Measurements from ENCODE around the gene BRF1. TPM values are rescaled to one million over a fixed set of nuclear protein-coding genes. Genes with fewer than 3 reads are reported as not detected.

The BRF1 gene
- total RNA-seq, 1 experiment from 2014 or later, result 41.8 TPM

DNA sequence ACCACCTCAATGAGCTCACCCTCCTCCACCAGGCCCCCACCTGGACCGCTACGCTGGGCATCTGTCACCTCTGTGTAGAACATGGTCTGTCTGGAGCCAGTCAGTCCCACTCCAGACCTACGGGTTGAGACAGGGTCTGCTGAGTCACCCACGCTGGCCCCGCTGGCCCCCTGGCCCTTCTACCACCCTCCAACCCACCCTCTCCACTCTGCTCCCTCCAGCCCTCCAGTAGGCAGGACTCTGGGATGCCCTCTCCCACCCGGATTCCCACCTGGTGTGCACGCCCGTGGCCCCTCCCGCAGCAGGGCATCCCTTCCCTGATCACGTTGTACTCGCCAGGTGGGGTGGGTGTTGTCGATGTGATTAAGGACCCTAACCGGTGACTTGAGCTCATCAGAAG, 127.7 kb downstream of the BRF1 start:
- no TSS peak for BruUV-seq (replicated peaks)
- H3K27ac ChIP-seq (ENCODE audit: low read depth, low read length, poor library complexity, severe bottlenecking), result no peak overlapping the region
- H3K4me1 ChIP-seq (ENCODE audit: insufficient read depth, low read length, poor library complexity, severe bottlenecking), result peaks cover 43% of the 10 kb centered on the region
- H3K36me3 ChIP-seq (ENCODE audit: insufficient read depth, low read length, poor library complexity, severe bottlenecking), result no peaks in the 10 kb centered on the region
- no peaks in the 10 kb centered on the region for H3K27me3 ChIP-seq (replicated peaks; ENCODE audit: insufficient read depth, low read depth, low read length, poor library complexity)
- ChIA-PET CTCF (no interaction called here), POLR2A (ENCODE audit: low non-redundant PET) (interaction anchor here (0.6 kb wide), 1 partner anchor 16 kb away, joined by 5 read pairs; no protein-coding TSS in a partner anchor)
- no peak for DNase-seq (ENCODE audit: low spot score)
- TF ChIP-seq, protein P1, sequence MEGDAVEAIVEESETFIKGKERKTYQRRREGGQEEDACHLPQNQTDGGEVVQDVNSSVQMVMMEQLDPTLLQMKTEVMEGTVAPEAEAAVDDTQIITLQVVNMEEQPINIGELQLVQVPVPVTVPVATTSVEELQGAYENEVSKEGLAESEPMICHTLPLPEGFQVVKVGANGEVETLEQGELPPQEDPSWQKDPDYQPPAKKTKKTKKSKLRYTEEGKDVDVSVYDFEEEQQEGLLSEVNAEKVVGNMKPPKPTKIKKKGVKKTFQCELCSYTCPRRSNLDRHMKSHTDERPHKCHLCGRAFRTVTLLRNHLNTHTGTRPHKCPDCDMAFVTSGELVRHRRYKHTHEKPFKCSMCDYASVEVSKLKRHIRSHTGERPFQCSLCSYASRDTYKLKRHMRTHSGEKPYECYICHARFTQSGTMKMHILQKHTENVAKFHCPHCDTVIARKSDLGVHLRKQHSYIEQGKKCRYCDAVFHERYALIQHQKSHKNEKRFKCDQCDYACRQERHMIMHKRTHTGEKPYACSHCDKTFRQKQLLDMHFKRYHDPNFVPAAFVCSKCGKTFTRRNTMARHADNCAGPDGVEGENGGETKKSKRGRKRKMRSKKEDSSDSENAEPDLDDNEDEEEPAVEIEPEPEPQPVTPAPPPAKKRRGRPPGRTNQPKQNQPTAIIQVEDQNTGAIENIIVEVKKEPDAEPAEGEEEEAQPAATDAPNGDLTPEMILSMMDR (conservative IDR thresholded peaks at IDR 0.05; ENCODE audit: low read depth, low read length), result no peak
- TF ChIP-seq EZH2 (IDR thresholded peaks at IDR 0.05; ENCODE audit: borderline replicate concordance, low read depth, low read length, poor library complexity, severe bottlenecking), result no peak
- no peaks in the 10 kb centered on the region for H3K9me3 ChIP-seq (ENCODE audit: low read depth, low read length, poor library complexity, severe bottlenecking)
- intact Hi-C loops (cut with micrococcal nuclease; ENCODE audit: unreplicated experiment), result loop anchor here (5.0 kb wide), 1 partner anchor 81 kb away; no protein-coding TSS in a partner anchor
- no peak overlapping the region for H3K4me3 ChIP-seq (ENCODE audit: low read depth, low read length, poor library complexity, severe bottlenecking)

DNA sequence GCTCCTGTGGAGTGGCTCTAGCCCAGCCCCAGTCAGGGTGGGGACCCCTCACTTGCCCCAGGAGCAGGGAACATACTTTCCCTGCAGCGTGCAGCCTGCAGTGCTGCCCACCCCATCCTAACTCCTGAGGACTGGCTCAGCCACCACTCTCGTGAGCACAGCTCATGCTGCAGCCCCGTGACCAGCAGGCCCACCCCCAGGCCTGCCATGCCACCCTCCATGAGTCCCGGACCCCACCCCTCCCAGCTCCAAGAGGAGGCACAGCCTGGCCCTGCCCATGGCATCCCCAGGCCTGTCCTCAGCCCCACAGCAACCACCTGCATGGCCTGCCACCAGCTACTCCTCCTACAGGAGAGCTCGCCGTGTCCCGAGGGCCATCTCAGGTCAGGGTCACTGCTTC, 128.3 kb downstream of the BRF1 start:
- no peaks in the 10 kb centered on the region for H3K9me3 ChIP-seq (ENCODE audit: low read depth, low read length, poor library complexity, severe bottlenecking)
- no peak overlapping the region for H3K4me3 ChIP-seq (ENCODE audit: low read depth, low read length, poor library complexity, severe bottlenecking)
- peaks cover 43% of the 10 kb centered on the region for H3K4me1 ChIP-seq (ENCODE audit: insufficient read depth, low read length, poor library complexity, severe bottlenecking)
- H3K36me3 ChIP-seq (ENCODE audit: insufficient read depth, low read length, poor library complexity, severe bottlenecking), result no peaks in the 10 kb centered on the region
- TF ChIP-seq, protein P1 (conservative IDR thresholded peaks at IDR 0.05; ENCODE audit: low read depth, low read length), result no peak
- no peak for TF ChIP-seq EZH2 (IDR thresholded peaks at IDR 0.05; ENCODE audit: borderline replicate concordance, low read depth, low read length, poor library complexity, severe bottlenecking)
- no peak overlapping the region for H3K27ac ChIP-seq (ENCODE audit: low read depth, low read length, poor library complexity, severe bottlenecking)
- no TSS peak for BruUV-seq (replicated peaks)
- DNase-seq (ENCODE audit: low spot score), result no peak
- ChIA-PET POLR2A (ENCODE audit: low non-redundant PET) (interaction anchor here (0.6 kb wide), 1 partner anchor 17 kb away, joined by 5 read pairs; no protein-coding TSS in a partner anchor), CTCF (no interaction called here)
- H3K27me3 ChIP-seq (replicated peaks; ENCODE audit: insufficient read depth, low read depth, low read length, poor library complexity), result no peaks in the 10 kb centered on the region
- intact Hi-C loops (cut with micrococcal nuclease; ENCODE audit: unreplicated experiment), result loop anchor here (5.0 kb wide), 1 partner anchor 80 kb away; no protein-coding TSS in a partner anchor

DNA sequence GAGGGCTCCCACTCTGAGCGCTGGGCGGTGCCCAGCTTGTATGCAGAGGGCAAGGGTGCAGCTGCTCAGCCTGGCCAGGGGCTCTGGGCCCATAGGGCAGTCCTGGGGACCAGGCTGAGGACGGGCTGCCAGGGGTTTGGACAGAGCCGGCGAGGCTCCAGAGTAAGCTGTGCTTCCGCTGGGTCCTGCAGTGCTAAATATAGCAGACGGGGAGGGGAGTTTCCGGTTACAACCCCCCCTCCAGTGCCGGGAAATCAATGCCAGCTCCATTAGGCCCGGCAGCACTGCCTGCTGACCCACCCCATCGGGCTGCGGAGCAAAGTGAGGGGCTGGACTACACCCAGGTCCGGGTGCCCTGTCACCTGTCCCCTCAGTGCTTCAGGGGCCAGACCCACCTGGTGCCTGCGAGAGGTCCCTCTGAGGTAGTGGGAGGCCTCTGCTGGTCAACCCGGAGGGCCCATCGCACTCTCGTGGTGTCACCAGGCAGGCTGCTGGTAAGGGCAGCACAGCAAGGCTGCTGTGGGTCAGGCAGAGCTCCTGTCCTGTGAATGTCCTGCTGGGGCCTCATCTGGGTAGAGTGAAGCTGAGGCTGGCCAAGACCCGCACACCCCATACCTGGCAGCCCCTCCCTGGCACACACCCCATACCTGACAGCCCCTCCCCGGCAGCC, 129.7 kb downstream of the BRF1 start:
- peak overlapping the region; percentile 76 for H3K27ac ChIP-seq (ENCODE audit: low read depth, low read length, poor library complexity, severe bottlenecking)
- no peak overlapping the region for H3K4me3 ChIP-seq (ENCODE audit: low read depth, low read length, poor library complexity, severe bottlenecking)
- H3K4me1 ChIP-seq (ENCODE audit: insufficient read depth, low read length, poor library complexity, severe bottlenecking), result peaks cover 47% of the 10 kb centered on the region
- DNase-seq (ENCODE audit: low spot score), result peak; percentile 59
- no TSS peak for BruUV-seq (replicated peaks)
- POLR2A ChIA-PET (ENCODE audit: low non-redundant PET), result interaction anchor here (0.6 kb wide), 1 partner anchor 133 kb away, joined by 3 read pairs; no protein-coding TSS in a partner anchor
- H3K27me3 ChIP-seq (replicated peaks; ENCODE audit: insufficient read depth, low read depth, low read length, poor library complexity), result no peaks in the 10 kb centered on the region
- TF ChIP-seq, protein P1 (conservative IDR thresholded peaks at IDR 0.05; ENCODE audit: low read depth, low read length), result no peak
- TF ChIP-seq EZH2 (IDR thresholded peaks at IDR 0.05; ENCODE audit: borderline replicate concordance, low read depth, low read length, poor library complexity, severe bottlenecking), result no peak
- no peaks in the 10 kb centered on the region for H3K9me3 ChIP-seq (ENCODE audit: low read depth, low read length, poor library complexity, severe bottlenecking)
- CTCF ChIA-PET, result interaction anchor here (0.6 kb wide), 1 partner anchor 126 kb away, joined by 9 read pairs; no protein-coding TSS in a partner anchor
- intact Hi-C loops (cut with micrococcal nuclease; ENCODE audit: unreplicated experiment), result loop anchor here (5.0 kb wide), 1 partner anchor 79 kb away; no protein-coding TSS in a partner anchor
- H3K36me3 ChIP-seq (ENCODE audit: insufficient read depth, low read length, poor library complexity, severe bottlenecking), result no peaks in the 10 kb centered on the region

Measured in A673 (cell line).